GM10266 (cell line): Measurements from ENCODE around the gene LINGO1.

Source experiments
- DNase-seq: peaks from one replicate; pipeline ENCODE4 v3.0.0; 2012; ENCODE audit errors: extremely low spot score
- TF ChIP-seq, protein P1 (sequence below): IDR thresholded peaks from 2 replicates; pipeline ENCODE4 v1.5.1; 2012; ENCODE audit warnings: mild to moderate bottlenecking, low read depth; ENCODE audit not compliant: control insufficient read depth, insufficient read depth; ENCODE audit errors: missing control alignments

Gene LINGO1

DNA sequence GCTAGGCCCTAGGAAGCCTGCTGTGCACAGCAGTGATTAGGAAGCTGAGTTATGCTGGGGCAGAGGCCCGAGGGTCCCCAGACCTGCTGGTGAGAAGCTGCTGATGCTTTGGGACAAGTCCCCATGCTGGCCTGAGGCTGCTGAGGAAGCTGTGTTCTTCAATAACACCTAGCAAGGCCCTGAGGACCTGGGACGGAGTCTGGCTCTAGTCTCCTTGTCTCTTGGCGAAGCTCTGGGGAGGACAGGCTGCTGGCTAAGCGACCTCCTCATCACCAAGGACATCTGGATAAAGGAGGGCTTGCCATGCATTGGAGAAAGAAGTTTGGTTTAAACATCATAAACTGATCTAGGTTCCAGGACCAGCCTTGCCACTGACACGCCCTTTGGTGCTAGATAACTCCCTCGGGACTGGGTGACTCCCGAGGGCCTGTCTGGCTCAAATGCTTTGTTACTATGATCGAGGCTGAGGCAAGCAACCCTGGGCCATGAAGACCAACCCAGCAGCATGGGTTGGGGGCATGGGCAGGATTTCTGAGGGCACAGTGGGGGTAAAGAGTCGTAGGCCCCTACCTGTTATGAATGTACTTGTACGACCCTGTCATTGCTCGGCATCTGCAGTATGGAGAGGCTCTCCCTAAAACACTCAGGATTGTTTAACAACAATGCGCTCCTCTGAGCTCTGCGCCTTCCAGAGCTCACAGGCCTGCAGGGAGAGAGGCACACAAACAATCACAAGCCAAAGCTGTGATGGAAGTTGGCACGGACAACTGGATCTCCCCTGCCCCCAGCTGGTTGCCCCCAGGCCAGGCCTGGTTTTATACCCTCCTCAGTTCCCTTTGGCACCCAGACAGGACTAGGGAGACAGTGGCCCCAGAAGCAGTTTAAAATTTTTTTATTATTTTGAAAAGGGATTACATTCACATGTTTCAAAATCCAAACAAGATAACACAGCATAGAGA, 64.4 kb downstream of the LINGO1 start:
- no peak for DNase-seq
- TF ChIP-seq, protein P1, sequence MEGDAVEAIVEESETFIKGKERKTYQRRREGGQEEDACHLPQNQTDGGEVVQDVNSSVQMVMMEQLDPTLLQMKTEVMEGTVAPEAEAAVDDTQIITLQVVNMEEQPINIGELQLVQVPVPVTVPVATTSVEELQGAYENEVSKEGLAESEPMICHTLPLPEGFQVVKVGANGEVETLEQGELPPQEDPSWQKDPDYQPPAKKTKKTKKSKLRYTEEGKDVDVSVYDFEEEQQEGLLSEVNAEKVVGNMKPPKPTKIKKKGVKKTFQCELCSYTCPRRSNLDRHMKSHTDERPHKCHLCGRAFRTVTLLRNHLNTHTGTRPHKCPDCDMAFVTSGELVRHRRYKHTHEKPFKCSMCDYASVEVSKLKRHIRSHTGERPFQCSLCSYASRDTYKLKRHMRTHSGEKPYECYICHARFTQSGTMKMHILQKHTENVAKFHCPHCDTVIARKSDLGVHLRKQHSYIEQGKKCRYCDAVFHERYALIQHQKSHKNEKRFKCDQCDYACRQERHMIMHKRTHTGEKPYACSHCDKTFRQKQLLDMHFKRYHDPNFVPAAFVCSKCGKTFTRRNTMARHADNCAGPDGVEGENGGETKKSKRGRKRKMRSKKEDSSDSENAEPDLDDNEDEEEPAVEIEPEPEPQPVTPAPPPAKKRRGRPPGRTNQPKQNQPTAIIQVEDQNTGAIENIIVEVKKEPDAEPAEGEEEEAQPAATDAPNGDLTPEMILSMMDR, result no peak

DNA sequence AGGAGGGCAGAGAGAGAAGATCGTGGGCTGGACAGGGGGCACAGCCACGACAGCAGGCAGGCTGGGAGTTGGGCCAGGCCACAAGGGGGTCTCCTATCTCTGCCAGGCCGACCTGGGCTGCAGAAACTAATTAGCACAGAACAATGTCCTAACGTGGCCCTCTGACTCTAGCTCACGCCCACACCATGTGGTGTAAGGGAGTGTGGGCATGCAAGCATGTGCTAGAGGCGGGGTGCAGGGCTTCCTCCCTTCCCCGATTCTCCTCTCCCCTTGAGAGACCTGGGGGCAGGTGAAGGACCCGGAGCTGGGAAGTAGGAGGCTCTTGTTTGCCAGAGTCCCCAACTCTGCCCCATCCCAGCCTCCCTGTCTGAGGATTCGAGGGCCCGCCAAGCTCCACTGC, 65.5 kb downstream of the LINGO1 start:
- DNase-seq, result no peak
- TF ChIP-seq, protein P1, result no peak

DNA sequence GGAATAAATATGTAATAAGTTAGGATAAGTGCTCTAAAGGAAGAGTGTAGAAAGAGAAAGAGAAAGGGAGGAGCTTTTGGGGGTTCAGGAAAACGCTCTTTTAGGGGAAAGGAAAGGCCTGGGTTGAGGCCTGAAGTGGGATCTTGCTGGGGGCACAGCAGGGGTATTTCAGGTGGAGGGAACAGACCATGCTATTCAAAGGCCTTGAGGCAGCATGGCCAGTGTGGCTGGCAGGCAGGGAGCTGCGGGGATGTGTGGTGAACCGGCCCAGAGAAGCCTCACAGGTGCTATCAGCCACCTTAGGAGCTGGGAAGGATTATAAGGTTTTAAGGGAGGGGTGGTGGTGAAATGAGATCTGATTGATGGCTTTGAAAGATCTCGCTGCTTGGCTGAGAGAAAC, 66.6 kb downstream of the LINGO1 start:
- TF ChIP-seq, protein P1, result no peak
- DNase-seq, result no peak

DNA sequence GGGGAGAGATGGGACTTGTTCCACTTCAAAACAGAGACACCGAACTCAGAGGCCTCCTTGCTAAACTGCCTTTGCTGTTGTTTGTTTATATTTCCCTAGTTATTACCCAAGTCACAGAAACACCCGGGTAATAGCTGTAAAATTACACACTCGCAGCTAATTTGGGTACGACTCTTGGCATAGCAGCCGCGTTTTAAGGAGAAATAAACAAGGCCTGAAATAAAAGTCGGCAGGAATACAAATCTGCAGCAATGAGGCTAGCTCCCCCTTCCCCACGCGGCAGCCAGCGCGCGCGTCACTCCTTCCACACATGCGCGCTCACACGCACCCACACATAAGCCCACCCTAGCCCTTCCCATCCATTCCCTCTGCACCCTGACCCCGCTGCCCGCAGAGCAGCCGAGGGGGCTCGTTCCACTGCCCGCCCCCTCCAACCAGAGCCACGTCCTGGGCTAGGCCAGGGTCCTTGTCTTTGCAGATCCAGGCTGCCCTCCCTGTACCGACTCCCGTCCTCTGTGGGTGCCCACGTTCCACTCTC, 67.3 kb downstream of the LINGO1 start:
- TF ChIP-seq, protein P1, result no peak
- no peak for DNase-seq

DNA sequence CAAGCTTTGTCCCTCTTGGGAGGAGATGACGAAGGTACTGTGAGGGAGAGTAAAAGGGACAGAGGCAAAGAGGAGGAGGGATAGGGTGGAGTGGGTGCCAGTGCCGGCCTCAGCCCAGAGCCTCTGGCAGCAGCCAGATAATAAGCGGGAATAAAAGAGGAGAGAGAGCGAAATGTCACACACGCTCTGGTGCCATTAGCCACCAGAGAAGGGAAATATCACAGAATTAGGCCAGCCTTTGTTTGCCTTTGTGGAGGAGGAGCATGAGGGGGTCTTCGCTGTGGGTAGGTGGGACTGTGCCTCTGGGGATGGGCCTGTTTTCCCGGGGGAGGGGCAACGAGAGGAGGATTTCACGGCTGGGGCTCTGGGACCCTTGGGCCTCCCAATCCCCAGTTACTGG, 67.8 kb downstream of the LINGO1 start:
- TF ChIP-seq, protein P1, result no peak
- no peak for DNase-seq

DNA sequence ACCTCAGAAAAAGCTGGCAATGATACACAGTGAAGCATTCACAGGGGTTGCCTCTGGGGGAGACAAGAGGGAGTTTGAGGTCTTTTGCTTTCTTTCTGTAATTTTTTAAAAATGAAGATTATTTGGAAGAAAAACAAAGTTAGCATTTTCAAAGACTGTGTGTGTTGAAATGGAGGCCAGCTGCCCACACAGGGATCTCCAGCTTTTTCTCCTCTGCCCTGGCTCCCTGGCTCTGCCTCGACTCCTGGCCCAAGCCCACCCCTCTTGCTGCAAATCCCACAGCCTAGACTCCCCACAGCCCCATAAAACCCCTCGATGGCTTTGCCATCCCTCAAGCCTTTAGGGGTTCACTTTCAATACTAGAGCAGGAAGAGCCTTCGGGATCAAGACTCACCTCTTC, 68.4 kb downstream of the LINGO1 start:
- DNase-seq, result no peak
- TF ChIP-seq, protein P1, result no peak

DNA sequence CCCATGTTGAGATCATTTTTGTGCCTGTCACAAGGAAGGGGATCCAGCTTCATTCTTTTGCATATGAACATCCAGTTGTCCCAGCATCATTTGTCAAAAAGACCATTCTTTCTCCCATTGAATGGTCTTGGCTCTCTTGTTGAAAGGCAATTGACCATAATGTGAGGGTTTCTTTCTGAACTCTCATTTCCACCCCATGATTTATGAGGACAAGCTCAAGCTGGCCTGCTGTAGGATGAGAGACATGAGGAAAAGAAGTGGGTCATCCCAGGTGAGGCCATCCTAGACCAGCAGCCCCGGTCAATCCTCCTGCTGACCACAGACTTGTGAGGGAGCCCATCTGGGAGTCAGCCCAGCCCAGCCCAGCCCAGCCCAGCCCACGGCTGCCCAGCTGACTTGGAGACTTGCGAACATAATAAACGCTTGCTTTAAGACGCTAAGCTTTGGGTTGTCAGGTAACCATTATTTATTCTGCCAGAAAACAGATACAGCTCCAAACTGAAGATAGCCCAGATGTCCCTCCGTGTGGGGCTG, 69.0 kb downstream of the LINGO1 start:
- TF ChIP-seq, protein P1, result no peak
- no peak for DNase-seq
